Measurements from ENCODE around the gene WDR27. TPM values are rescaled to one million over a fixed set of nuclear protein-coding genes. Genes with fewer than 3 reads are reported as not detected.

WDR27 gene
- total RNA-seq, 2 donors from 2014 or later = 17.4 to 43.8 TPM

DNA sequence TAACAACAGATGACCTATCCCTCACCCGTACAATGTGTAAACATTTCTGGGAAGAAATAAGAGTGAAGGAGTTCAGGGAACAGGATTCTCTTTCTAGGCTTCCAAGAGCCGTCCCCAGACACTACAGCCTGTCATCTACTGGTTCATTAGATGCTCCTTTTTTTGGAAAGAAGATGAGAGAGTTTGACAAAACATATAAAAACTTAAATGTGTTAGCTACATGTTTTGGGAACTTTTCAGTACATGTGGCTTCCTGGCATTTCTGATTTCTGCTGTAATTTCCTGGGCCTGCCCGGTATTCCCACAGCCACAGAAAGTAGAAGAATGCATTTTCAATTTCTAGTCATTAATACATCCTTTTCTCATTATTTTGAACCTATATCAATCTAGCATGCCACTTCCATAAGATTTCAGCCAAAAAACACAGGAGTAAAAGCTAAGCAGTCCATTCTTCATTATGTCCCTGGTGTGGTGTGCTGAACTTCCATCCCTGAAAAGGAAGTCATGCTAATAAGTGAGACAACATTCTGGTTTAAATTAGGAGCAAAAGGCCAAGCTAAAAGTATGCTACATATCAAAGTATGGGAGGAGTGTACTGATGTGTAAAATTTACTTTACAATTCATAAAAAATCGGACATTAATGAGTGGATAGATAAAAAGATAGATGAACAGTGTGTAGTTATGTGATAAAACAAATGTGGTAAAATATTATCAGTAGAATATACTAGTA lies 198.2 kb downstream of the WDR27 start:
- DNase-seq = no peak
- Histone ChIP-seq H3K27ac (no peak overlapping the region), H3K4me1 (no peaks in the 10 kb centered on the region), H3K9me3 (no peaks in the 10 kb centered on the region), H3K36me3 (no peaks in the 10 kb centered on the region), H3K4me3 (no peak overlapping the region), H3K9ac (ENCODE audit: low read depth in 2 of 2, low read length in 2 of 2) (no peak overlapping the region), H3K27me3 (no peaks in the 10 kb centered on the region)
- TF ChIP-seq, protein P1, sequence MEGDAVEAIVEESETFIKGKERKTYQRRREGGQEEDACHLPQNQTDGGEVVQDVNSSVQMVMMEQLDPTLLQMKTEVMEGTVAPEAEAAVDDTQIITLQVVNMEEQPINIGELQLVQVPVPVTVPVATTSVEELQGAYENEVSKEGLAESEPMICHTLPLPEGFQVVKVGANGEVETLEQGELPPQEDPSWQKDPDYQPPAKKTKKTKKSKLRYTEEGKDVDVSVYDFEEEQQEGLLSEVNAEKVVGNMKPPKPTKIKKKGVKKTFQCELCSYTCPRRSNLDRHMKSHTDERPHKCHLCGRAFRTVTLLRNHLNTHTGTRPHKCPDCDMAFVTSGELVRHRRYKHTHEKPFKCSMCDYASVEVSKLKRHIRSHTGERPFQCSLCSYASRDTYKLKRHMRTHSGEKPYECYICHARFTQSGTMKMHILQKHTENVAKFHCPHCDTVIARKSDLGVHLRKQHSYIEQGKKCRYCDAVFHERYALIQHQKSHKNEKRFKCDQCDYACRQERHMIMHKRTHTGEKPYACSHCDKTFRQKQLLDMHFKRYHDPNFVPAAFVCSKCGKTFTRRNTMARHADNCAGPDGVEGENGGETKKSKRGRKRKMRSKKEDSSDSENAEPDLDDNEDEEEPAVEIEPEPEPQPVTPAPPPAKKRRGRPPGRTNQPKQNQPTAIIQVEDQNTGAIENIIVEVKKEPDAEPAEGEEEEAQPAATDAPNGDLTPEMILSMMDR (IDR thresholded peaks at IDR 0.05) = no peak
- intact Hi-C loops (cut with DNase I) = no loop called here

DNA sequence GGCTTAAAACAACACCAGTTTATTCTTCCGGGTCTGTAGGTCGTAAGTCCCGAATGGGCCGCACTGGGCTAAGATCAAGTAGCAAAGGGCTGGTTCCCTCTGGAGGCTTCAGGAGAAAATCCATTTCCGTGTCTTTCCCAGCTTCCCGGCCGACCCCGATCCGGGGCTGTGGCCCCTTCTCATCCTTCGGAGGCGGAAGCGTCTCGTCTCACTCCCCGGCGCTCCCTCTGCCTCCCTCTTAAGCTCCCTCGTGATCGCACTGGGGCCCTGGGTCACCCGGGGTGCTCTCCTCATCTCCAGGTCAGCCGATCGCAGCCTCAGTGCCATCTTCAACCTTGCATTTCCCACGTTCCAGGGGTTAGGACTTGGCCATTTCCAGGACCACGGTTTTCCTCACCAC lies 199.4 kb downstream of the WDR27 start:
- intact Hi-C loops (cut with DNase I) = no loop called here
- TF ChIP-seq, protein P1 (IDR thresholded peaks at IDR 0.05) = no peak
- Histone ChIP-seq H3K36me3 (no peaks in the 10 kb centered on the region), H3K9me3 (no peaks in the 10 kb centered on the region), H3K9ac (ENCODE audit: low read depth in 2 of 2, low read length in 2 of 2) (no peak overlapping the region), H3K4me1 (no peaks in the 10 kb centered on the region), H3K27me3 (no peaks in the 10 kb centered on the region), H3K27ac (no peak overlapping the region), H3K4me3 (no peak overlapping the region)
- no peak for DNase-seq

DNA sequence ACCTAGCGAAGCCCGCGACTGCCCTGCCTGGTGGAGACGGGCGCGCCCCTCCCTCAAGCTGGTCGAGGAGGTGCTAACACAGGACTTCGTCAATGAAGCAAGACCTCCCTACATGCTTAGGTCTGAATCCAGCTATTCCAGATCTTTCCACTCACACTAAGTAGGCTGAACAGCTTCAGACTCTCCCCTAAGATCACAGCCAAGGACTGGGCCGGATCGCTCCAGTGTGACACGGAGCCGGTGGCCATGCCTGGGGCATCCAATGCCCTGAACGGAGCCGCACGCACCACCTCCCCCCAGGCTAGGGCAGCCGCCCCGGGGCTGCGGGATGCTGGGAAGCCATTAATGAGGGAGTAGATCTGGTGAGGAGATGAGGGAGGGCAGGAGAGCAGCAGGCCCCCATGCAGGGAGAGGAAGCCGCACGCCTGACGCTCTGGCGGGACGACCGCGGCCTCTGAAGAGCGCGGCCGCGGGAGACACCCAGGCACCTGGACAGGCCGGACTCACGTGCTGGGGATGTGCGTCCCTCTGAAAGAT lies 200.0 kb downstream of the WDR27 start:
- Histone ChIP-seq H3K36me3 (no peaks in the 10 kb centered on the region), H3K27ac (no peak overlapping the region), H3K9me3 (no peaks in the 10 kb centered on the region), H3K9ac (ENCODE audit: low read depth in 2 of 2, low read length in 2 of 2) (no peak overlapping the region), H3K4me3 (no peak overlapping the region), H3K4me1 (no peaks in the 10 kb centered on the region), H3K27me3 (no peaks in the 10 kb centered on the region)
- intact Hi-C loops (cut with DNase I) = no loop called here
- TF ChIP-seq, protein P1 (IDR thresholded peaks at IDR 0.05) = no peak
- DNase-seq = no peak

DNA sequence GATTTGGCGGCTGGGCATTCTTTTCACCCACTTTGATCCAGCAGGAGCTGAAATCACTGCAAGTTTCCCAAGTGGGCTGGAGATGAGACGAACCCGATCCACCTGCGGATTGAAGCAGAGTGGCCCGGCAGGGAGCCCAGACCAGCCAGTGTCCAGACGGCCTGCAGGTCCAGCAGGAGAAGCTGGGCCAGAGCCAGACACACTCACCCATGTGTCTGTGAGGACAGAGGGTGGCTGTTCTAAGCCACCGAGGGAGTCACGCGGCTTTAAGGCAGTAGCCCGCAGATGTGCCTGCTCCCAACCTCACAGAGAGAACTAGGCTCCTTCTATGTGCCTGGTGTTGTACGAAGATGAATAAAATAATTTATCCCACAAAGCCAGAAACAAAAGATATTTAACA lies 200.7 kb downstream of the WDR27 start:
- H3K9me3 ChIP-seq = no peaks in the 10 kb centered on the region

DNA sequence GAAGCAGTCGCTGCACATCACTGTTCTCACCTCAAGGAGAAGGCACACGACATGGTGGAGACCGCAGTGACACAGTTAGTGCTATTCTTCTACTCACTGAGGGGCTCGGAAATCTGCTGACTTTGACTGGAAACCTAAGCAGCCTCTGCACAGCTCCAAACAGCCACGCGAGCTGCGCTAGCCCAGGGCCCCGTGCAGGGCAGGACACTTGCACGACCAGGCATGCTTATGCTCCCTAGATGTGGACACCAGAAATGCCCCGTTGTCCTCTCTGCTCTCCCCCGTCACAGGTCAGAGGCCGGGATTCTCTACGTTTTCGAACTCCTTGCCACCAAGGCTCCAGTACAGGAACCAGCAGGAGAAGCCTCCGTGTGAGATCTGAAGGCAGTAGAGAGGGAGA lies 201.1 kb downstream of the WDR27 start:
- Histone ChIP-seq H3K9ac (ENCODE audit: low read depth in 2 of 2, low read length in 2 of 2) (no peak overlapping the region), H3K9me3 (no peaks in the 10 kb centered on the region), H3K4me1 (no peaks in the 10 kb centered on the region), H3K27me3 (no peaks in the 10 kb centered on the region), H3K27ac (no peak overlapping the region), H3K4me3 (no peak overlapping the region), H3K36me3 (no peaks in the 10 kb centered on the region)
- intact Hi-C loops (cut with DNase I) = no loop called here
- no peak for DNase-seq
- TF ChIP-seq, protein P1 (IDR thresholded peaks at IDR 0.05) = no peak

More for the DNA sequence above, 200.7 kb downstream of the WDR27 start:
- TF ChIP-seq, protein P1 (IDR thresholded peaks at IDR 0.05) = no peak
- no peak for DNase-seq
- H3K27ac ChIP-seq = no peak overlapping the region
- H3K36me3 ChIP-seq = no peaks in the 10 kb centered on the region
- H3K4me1 ChIP-seq = no peaks in the 10 kb centered on the region
- intact Hi-C loops (cut with DNase I) = no loop called here
- no peak overlapping the region for H3K9ac ChIP-seq (ENCODE audit: low read depth in 2 of 2, low read length in 2 of 2)
- H3K4me3 ChIP-seq = no peak overlapping the region
- H3K27me3 ChIP-seq = no peaks in the 10 kb centered on the region
